BLaER1 treated with 17β-estradiol and CSF1 and Interleukin-3, amounts not matched to agents 10 nM and 100 nM (cell line): ENCODE data around the gene HRNR.

Experiments
- H3K27ac ChIP-seq, 11 experiments: shearing (Covaris generic); formaldehyde crosslinking; 2 replicates each; pipeline ENCODE4 v1.8.1; 2022
- H3K27me3 ChIP-seq, 11 experiments: shearing (Covaris generic); formaldehyde crosslinking; 2 replicates each; pipeline ENCODE4 v1.8.1; 2022
- H3K36me3 ChIP-seq, 11 experiments: shearing (Covaris generic); formaldehyde crosslinking; 2 replicates each; pipeline ENCODE4 v1.8.1; 2022
- H3K4me1 ChIP-seq, 10 experiments: shearing (Covaris generic); formaldehyde crosslinking; 2 replicates each; pipeline ENCODE4 v1.8.1; 2022
- H3K4me2 ChIP-seq, 11 experiments: shearing (Covaris generic); formaldehyde crosslinking; 2 replicates each; pipeline ENCODE4 v1.8.1; 2022
- H3K4me3 ChIP-seq, 10 experiments: shearing (Covaris generic); formaldehyde crosslinking; 2 replicates each; pipeline ENCODE4 v1.8.1; 2022
- H3K9ac ChIP-seq, 11 experiments: shearing (Covaris generic); formaldehyde crosslinking; 2 replicates each; pipeline ENCODE4 v1.8.1; 2022
- H3K9me3 ChIP-seq, 11 experiments: shearing (Covaris generic); formaldehyde crosslinking; replicated peaks in 1 of 11; 2 replicates each; pipeline ENCODE4 v1.8.1; 2022
- H4K20me1 ChIP-seq, 11 experiments: shearing (Covaris generic); formaldehyde crosslinking; 2 replicates each; pipeline ENCODE4 v1.8.1; 2022
- Cebpa-rat ChIP-seq, 11 experiments: shearing (Covaris generic); IDR thresholded peaks; 2 replicates each; pipeline ENCODE4 v1.8.1; 2022

Gene HRNR

DNA sequence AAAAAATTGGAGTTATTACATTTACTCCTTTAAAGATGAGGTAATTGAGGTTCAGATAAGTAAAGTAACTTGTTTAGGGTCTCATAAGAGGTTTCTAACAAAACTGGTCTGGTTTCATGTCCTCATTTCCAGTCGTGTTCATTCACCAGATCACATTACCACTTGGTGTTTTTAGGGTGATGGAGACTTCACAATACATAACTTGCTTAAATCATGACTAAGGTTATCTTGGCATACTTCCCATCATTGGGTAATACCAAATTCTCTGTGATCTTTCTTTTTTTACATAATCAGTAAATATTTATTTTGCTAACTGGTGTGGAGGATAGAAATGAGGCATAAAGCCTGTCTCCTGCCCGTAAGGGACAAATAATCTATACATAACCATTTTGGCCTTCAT is 33.4 kb downstream of the HRNR start:
- Histone ChIP-seq H3K4me1 (peaks cover 7 to 12% (median 10%) of the 10 kb centered on the region in 10 experiments; a peak in 18 of 20 replicates), H3K4me2 (no peak overlapping the region), H3K36me3 (no peaks in the 10 kb centered on the region), H4K20me1 (no peaks in the 10 kb centered on the region), H3K27me3 (peaks cover 0 to 13% (median 10%) of the 10 kb centered on the region in 11 experiments; a peak in 17 of 22 replicates), H3K27ac (no peak overlapping the region), H3K4me3 (no peak overlapping the region), H3K9me3 (peaks cover 0 to 3% (median 0%) of the 10 kb centered on the region in 11 experiments; a peak in 3 of 22 replicates), H3K9ac (no peak overlapping the region)
- TF ChIP-seq Cebpa-rat (IDR thresholded peaks at IDR 0.05): no peak

DNA sequence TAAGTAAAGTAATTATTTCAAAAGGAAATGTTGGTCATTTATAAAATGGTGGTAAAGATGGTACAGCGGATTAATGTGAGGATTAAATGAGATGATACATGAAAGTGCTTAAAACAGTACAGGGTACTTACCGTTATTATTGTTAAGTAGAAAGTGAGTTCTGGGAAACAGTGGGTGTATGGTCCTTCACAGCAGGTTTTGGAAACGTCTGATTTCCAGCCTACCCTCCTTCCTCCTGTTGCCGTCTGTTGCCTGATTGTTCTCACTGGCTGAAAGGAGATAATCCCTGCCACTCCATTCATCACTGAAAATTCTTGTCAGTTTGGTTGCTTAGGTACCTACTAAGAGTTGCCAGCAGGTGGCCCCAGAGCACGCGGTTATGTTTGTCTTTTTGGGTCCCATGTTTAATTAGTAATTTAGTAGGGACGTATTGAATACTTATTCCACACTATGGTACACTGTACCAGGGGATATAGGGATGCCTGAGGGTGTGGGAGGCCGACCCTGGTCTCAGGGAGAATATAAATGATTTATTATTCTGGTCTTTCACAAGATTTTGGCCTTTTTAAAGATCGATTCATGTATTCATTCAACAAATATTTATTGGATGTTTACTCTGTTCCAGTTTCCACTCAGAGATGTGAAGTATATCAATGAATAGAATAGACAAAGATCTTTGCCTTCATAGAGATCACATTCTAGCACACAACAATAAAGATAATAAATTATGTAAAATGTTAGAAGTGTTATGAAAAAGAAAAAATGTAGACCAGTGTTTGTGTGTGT is 34.1 kb downstream of the HRNR start:
- H3K9ac ChIP-seq: peak overlapping the region in 6 of 11 experiments; percentile 53 to 74 (median 64); a peak in 11 of 22 replicates
- H4K20me1 ChIP-seq: no peaks in the 10 kb centered on the region
- peaks cover 7 to 12% (median 10%) of the 10 kb centered on the region in 10 experiments; a peak in 18 of 20 replicates for H3K4me1 ChIP-seq
- H3K27ac ChIP-seq: peak overlapping the region in 2 of 11 experiments; percentile 55 to 58; a peak in 5 of 22 replicates
- peaks cover 0 to 13% (median 10%) of the 10 kb centered on the region in 11 experiments; a peak in 17 of 22 replicates for H3K27me3 ChIP-seq
- TF ChIP-seq Cebpa-rat (IDR thresholded peaks at IDR 0.05): no peak
- H3K4me2 ChIP-seq: peak overlapping the region; percentile 81 to 99 (median 87); a peak in 21 of 22 replicates
- no peaks in the 10 kb centered on the region for H3K36me3 ChIP-seq
- peak overlapping the region; percentile 49 to 70 (median 60); a peak in 19 of 20 replicates for H3K4me3 ChIP-seq
- no peaks in the 10 kb centered on the region for H3K9me3 ChIP-seq

DNA sequence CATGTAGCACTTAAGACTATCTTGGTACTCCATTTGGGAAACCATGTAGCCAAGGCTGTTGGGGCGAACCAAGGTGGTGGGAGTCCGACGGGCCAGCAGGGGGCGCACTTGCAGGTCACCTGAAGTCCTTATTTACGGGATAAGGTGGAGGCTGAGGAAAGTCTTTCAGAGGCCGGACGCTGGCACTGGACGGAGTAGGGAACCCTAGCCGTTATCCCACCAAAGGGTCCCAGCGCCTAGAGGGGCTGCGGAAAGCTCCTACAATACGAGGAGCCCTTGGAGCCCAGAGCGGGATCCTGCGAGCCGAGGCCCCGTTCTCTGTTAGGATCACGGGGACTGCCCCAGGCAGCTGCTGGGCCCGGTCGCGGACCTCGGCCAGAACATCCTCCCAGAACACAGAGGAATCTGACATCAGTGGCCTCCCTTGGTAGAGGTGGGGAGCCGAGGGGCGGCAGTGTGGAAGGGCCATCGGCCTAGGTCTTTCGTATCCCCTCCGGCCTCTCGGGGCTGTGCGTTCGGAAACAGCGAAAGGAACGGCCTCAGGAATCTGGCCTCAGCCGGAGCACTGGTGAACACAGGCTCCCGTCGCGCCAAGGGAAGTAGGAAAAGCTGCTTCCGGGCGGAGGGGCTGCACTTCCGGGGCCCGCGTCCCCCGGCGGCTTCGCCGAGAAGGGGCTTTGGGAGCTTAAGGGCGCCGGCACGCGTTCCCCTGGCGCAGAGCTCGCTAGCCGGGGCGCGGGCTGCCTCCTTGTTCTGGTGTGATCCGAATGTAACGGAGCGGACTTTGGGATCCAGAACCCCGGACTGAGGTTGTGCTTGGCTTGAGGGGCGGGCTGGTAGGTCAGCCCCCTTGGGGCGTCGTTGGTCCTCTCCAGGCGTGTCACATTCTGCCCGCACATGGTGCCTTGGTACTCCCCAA is 35.1 kb downstream of the HRNR start:
- no peaks in the 10 kb centered on the region for H4K20me1 ChIP-seq
- peak overlapping the region; percentile 3 to 61 (median 55); a peak in 19 of 22 replicates for H3K27ac ChIP-seq
- H3K27me3 ChIP-seq: peaks cover 0 to 13% (median 10%) of the 10 kb centered on the region in 11 experiments; a peak in 17 of 22 replicates
- H3K36me3 ChIP-seq: no peaks in the 10 kb centered on the region
- peak overlapping the region; percentile 81 to 99 (median 87) for H3K4me2 ChIP-seq
- H3K4me3 ChIP-seq: peak overlapping the region; percentile 49 to 70 (median 60)
- peak overlapping the region; percentile 21 to 74 (median 65); a peak in 21 of 22 replicates for H3K9ac ChIP-seq
- H3K4me1 ChIP-seq: peaks cover 7 to 12% (median 10%) of the 10 kb centered on the region in 10 experiments; a peak in 18 of 20 replicates
- no peak for TF ChIP-seq Cebpa-rat (IDR thresholded peaks at IDR 0.05)
- no peaks in the 10 kb centered on the region for H3K9me3 ChIP-seq

DNA sequence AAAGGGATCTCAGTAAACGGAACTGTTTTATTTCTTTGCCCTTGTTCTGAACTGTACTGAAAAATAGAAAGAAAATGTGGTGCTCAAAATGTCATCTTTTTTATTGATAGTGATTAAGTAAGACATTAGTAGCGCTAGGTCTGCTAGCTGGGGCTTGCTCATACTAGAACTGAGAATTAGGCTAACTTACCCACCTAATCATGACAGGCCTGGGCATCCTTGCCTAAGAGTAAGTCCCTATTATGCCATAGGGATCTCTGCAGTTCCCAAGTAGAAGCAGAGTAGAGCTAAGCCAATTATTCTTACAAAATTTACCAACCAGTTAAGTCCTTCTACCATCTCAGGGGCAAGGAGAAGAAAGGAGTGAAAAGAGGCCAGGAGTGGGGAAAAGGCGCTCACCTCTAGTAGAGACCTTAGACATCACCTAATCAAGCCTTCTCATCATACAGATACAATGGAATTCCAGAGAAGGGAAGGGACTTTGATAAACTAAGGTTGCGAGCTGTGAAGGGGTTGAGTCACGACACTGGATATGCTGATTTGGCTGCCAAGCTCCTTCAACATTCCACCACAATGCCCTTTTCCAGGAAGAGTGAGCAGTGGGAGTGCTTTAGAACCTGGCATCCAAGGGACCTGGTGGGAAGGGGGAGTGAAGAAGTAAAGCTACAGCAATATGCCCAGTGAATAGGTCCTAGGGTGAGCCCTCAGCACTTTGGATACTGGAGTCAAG is 37.3 kb downstream of the HRNR start:
- peaks cover 9 to 22% (median 17%) of the 10 kb centered on the region in 10 experiments; a peak in 19 of 20 replicates for H3K4me1 ChIP-seq
- no peaks in the 10 kb centered on the region for H3K9me3 ChIP-seq
- no peaks in the 10 kb centered on the region for H4K20me1 ChIP-seq
- TF ChIP-seq Cebpa-rat (IDR thresholded peaks at IDR 0.05): no peak
- no peak overlapping the region for H3K27ac ChIP-seq
- no peaks in the 10 kb centered on the region for H3K36me3 ChIP-seq
- H3K4me3 ChIP-seq: no peak overlapping the region
- H3K4me2 ChIP-seq: no peak overlapping the region
- peaks cover 0 to 13% (median 10%) of the 10 kb centered on the region in 11 experiments; a peak in 17 of 22 replicates for H3K27me3 ChIP-seq
- no peak overlapping the region for H3K9ac ChIP-seq

DNA sequence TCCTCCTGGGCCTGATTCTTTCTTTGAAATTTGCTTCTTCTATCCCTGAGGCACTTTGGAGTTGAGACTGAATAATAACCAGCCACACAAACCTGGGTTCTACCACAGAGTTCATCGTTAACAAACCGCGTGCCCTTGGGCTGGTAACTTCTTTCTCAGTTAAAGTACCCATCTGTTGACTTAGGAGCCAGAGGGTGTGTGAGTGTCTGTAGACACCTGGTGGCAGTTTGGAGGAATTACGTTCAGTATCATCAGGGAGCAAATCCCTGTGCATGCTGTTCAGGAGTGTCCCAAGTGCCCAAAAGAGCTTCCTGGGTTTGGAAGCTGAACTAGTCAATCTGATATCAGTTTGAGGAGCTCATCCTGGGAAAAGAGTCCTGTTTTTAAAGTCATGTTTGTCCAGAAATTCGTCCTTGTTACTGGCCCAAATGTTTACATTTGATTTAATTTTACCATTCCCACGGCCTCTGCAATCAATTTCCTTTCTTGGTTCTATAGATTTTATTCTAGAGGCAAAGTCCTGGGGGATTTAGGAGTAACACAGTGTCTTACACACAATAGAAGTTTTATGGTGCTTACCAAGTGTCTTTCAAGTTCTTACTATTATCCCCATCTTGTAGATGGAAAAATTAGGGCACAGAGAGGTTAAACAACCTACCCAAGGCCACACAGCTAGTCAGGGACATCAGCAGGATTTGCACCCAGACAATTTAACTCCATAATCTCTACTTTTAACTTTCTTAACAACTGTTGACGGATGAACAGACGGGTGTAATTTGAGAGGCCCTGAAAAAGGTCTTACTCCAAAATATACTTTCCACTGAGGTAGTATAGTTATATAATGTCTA is 38.2 kb downstream of the HRNR start:
- Histone ChIP-seq H3K4me2 (no peak overlapping the region), H3K4me1 (peaks cover 9 to 22% (median 17%) of the 10 kb centered on the region in 10 experiments; a peak in 19 of 20 replicates), H3K4me3 (no peak overlapping the region), H3K36me3 (no peaks in the 10 kb centered on the region), H3K27ac (no peak overlapping the region), H4K20me1 (no peaks in the 10 kb centered on the region), H3K27me3 (peaks cover 0 to 13% (median 10%) of the 10 kb centered on the region in 11 experiments; a peak in 17 of 22 replicates), H3K9ac (no peak overlapping the region), H3K9me3 (no peaks in the 10 kb centered on the region)
- TF ChIP-seq Cebpa-rat (IDR thresholded peaks at IDR 0.05): no peak

DNA sequence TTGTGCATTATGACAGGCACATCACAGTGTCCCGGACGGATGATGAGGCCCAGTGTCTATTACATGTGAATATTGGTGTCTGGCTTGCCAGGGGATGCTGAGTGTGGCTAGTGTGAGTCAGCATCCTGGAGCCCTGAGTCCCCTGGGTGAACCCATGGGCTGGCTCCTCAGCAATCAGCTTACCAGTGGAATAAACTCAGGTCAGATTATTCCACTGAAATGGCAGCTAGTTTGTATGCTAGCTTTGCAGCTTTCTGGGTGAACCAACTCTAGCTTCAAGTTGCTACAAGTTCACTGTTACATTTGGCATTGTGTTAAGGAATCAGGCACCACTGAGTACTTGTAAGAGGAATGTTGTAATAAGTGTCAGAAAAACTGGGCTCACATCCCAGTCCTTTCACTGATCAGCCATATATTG is 41.0 kb downstream of the HRNR start:
- no peak for TF ChIP-seq Cebpa-rat (IDR thresholded peaks at IDR 0.05)
- H3K4me2 ChIP-seq: peak overlapping the region in 8 of 11 experiments; percentile 3 to 51 (median 20); a peak in 13 of 22 replicates

DNA sequence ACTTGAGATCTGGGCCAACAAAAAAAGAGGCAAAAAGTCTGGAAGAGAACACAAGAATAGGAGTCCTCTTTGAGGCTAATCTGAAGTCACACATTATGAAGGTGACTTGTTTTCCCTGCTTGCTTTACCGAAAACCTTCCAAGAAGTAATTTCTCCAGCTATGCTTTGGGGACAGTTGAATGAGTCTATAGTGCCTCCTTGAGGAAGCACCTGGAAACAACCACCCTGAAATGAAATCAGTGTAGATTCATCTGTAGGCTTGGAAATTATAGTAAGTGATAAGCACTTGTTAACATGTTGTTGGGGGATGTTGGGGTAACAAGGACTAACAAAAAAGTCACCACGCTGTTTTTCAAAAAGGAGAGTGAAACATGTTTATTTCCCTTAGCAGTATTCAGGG is 41.6 kb downstream of the HRNR start:
- Histone ChIP-seq H3K27ac (no peak overlapping the region), H3K4me2 (peak overlapping the region in 7 of 11 experiments; percentile 3 to 51 (median 13); a peak in 10 of 22 replicates)
- no peak for TF ChIP-seq Cebpa-rat (IDR thresholded peaks at IDR 0.05)

More for the DNA sequence above, 41.0 kb downstream of the HRNR start:
- Histone ChIP-seq H3K27ac (no peak overlapping the region), H3K36me3 (no peaks in the 10 kb centered on the region), H3K4me3 (no peak overlapping the region), H4K20me1 (no peaks in the 10 kb centered on the region), H3K4me1 (peaks cover 0 to 11% (median 7%) of the 10 kb centered on the region in 10 experiments; a peak in 9 of 20 replicates), H3K27me3 (no peaks in the 10 kb centered on the region), H3K9me3 (no peaks in the 10 kb centered on the region), H3K9ac (no peak overlapping the region)

More for the DNA sequence above, 41.6 kb downstream of the HRNR start:
- Histone ChIP-seq H3K9me3 (no peaks in the 10 kb centered on the region), H3K9ac (no peak overlapping the region), H3K4me1 (peaks cover 0 to 11% (median 7%) of the 10 kb centered on the region in 10 experiments; a peak in 9 of 20 replicates), H4K20me1 (no peaks in the 10 kb centered on the region), H3K4me3 (no peak overlapping the region), H3K36me3 (no peaks in the 10 kb centered on the region), H3K27me3 (no peaks in the 10 kb centered on the region)
